Neutrophil (primary cell): ENCODE data around the gene TRIM56.
"Not testable (repeated sequence)": the region's sequence is repeated elsewhere in the genome, so short reads cannot be mapped to it uniquely, and the experiment has no call there.

Experiments
- H3K27ac ChIP-seq: fragments of 200-600 bp; sonication (generic); 2 replicates; pipeline ENCODE4 v1.5.1; 2016; ENCODE audit warnings: mild to moderate bottlenecking, moderate library complexity
- H3K27me3 ChIP-seq: fragments of 200-600 bp; sonication (generic); 2 replicates; pipeline ENCODE4 v1.6.0; 2016; ENCODE audit warnings: mild to moderate bottlenecking
- H3K36me3 ChIP-seq: fragments of 200-600 bp; sonication (generic); 2 replicates; pipeline ENCODE4 v1.5.1; 2017
- H3K4me1 ChIP-seq, 2 experiments: fragments of 200-600 bp in 1 of 2; sonication (generic) in 1 of 2; 1 replicate in 1 of 2; 2 replicates in 1 of 2; pipeline versions ENCODE4 v1.5.1 to v1.6.1; 2013 to 2016; ENCODE audit warnings: low read depth in 1 of 2, low read length in 1 of 2, mild to moderate bottlenecking in 1 of 2, moderate library complexity in 1 of 2; ENCODE audit not compliant: control insufficient read depth in 1 of 2, insufficient read depth in 1 of 2
- H3K4me3 ChIP-seq, 2 experiments: fragments of 200-600 bp in 1 of 2; sonication (generic) in 1 of 2; 1 replicate in 1 of 2; 2 replicates in 1 of 2; pipeline ENCODE4 v1.5.1; 2013 to 2016; ENCODE audit warnings: low read depth in 1 of 2, low read length in 1 of 2, mild to moderate bottlenecking in 1 of 2, moderate library complexity in 1 of 2
- H3K9me3 ChIP-seq: fragments of 200-600 bp; sonication (generic); 2 replicates; pipeline ENCODE4 v1.5.1; 2016
- CTCF ChIP-seq: fragments of 200-600 bp; sonication (generic); IDR thresholded peaks from 2 replicates; pipeline ENCODE4 v1.5.1; 2016; ENCODE audit warnings: antibody characterized with exemption

The TRIM56 gene

GRCh38 chr7:101120315-101120714 lies 35.0 kb downstream of the TRIM56 start:
- Histone ChIP-seq H3K9me3 (no peaks in the 10 kb centered on the region), H3K4me1 (no peaks in the 10 kb centered on the region), H3K27ac (no peak overlapping the region), H3K27me3 (peaks cover 66% of the 10 kb centered on the region), H3K36me3 (no peaks in the 10 kb centered on the region), H3K4me3 (no peak overlapping the region)
- TF ChIP-seq CTCF: no peak

- not testable (repeated sequence) for H3K27ac ChIP-seq, H3K4me1 ChIP-seq, H3K36me3 ChIP-seq, H3K9me3 ChIP-seq, H3K4me3 ChIP-seq
- peaks cover 79% of the 10 kb centered on the region for H3K27me3 ChIP-seq
These were observed 36.3 kb downstream of the TRIM56 start for GRCh38 chr7:101121631-101121990.

- H3K27ac ChIP-seq: no peak overlapping the region
- H3K9me3 ChIP-seq: no peaks in the 10 kb centered on the region
- TF ChIP-seq CTCF: no peak
- no peaks in the 10 kb centered on the region for H3K36me3 ChIP-seq
- H3K4me3 ChIP-seq: no peak overlapping the region
- H3K27me3 ChIP-seq: peaks cover 85% of the 10 kb centered on the region
- H3K4me1 ChIP-seq: no peaks in the 10 kb centered on the region
These were observed 37.0 kb downstream of the TRIM56 start for GRCh38 chr7:101121991-101122932.

- H3K27me3 ChIP-seq: peaks cover 94% of the 10 kb centered on the region
- H3K4me3 ChIP-seq: no peak overlapping the region
- no peak for TF ChIP-seq CTCF
- no peaks in the 10 kb centered on the region for H3K9me3 ChIP-seq
- H3K27ac ChIP-seq: no peak overlapping the region
- no peaks in the 10 kb centered on the region for H3K36me3 ChIP-seq
- H3K4me1 ChIP-seq: no peaks in the 10 kb centered on the region
These were observed 37.8 kb downstream of the TRIM56 start for GRCh38 chr7:101122933-101123702.

- H3K4me1 ChIP-seq: no peaks in the 10 kb centered on the region
- H3K27ac ChIP-seq: no peak overlapping the region
- H3K9me3 ChIP-seq: no peaks in the 10 kb centered on the region
- peaks cover 98% of the 10 kb centered on the region for H3K27me3 ChIP-seq
- no peaks in the 10 kb centered on the region for H3K36me3 ChIP-seq
- no peak for TF ChIP-seq CTCF
- H3K4me3 ChIP-seq: no peak overlapping the region
These were observed 38.4 kb downstream of the TRIM56 start for GRCh38 chr7:101123703-101124068.
